Common myeloid progenitor, CD34-positive (primary cell): ENCODE results near the gene VAC14.

Experiments used
- CTCF ChIA-PET: fragments of 350-600 bp; sonication (Branson Sonifier 250); formaldehyde crosslinking; loops from one replicate; lab custom pipeline; 2021; ENCODE audit warnings: antibody characterized with exemption; lab: Charles Lee
- POLR2A ChIA-PET: fragments of 350-600 bp; sonication (Branson Sonifier 250); formaldehyde crosslinking; loops from one replicate; lab custom pipeline; 2021; ENCODE audit warnings: antibody characterized with exemption; lab: Charles Lee
- DNase-seq, 3 donors: peaks; one replicate each; pipeline versions ENCODE4 v3.0.0 to v3.0.0-alpha.2; 2013
- H3K27ac ChIP-seq, 2 experiments: 1 replicate in 1 of 2; 2 replicates in 1 of 2; pipeline ENCODE4 v1.7.0; 2013; ENCODE audit warnings: inconsistent platforms in 2 of 2, low read length in 2 of 2, mild to moderate bottlenecking in 2 of 2, low read depth in 1 of 2, moderate library complexity in 1 of 2; ENCODE audit not compliant: severe bottlenecking in 2 of 2, insufficient read depth in 1 of 2, poor library complexity in 1 of 2
- H3K27me3 ChIP-seq, 5 experiments: replicated peaks in 2 of 5; 1 replicate in 3 of 5; 2 replicates in 2 of 5; pipeline versions ENCODE4 v1.6.1 to v1.7.0; 2013; ENCODE audit warnings: low read length in 4 of 5, mild to moderate bottlenecking in 2 of 5, moderate library complexity in 2 of 5, inconsistent platforms in 1 of 5; ENCODE audit not compliant: insufficient read depth in 5 of 5, control insufficient read depth in 4 of 5
- H3K36me3 ChIP-seq, 4 experiments: 1 replicate in 2 of 4; 2 replicates in 2 of 4; pipeline versions ENCODE4 v1.6.1 to v1.7.0; 2013; ENCODE audit warnings: low read length in 3 of 4, control low read depth in 1 of 4, mild to moderate bottlenecking in 1 of 4; ENCODE audit not compliant: control insufficient read depth in 4 of 4, insufficient read depth in 4 of 4
- H3K4me1 ChIP-seq, 4 experiments: 1 replicate in 3 of 4; 2 replicates in 1 of 4; pipeline versions ENCODE4 v1.6.1 to v1.7.1; 2013; ENCODE audit warnings: low read length in 3 of 4, mild to moderate bottlenecking in 3 of 4, control low read depth in 1 of 4, inconsistent platforms in 1 of 4, moderate library complexity in 1 of 4; ENCODE audit not compliant: control insufficient read depth in 4 of 4, insufficient read depth in 4 of 4; ENCODE audit errors: control extremely low read depth in 1 of 4
- H3K4me3 ChIP-seq, 7 experiments: 1 replicate in 4 of 7; 2 replicates in 3 of 7; pipeline versions ENCODE4 v1.5.1 to v1.7.0; 2013; ENCODE audit warnings: mild to moderate bottlenecking in 7 of 7, low read length in 6 of 7, moderate library complexity in 6 of 7, inconsistent platforms in 2 of 7, low read depth in 2 of 7, control low read depth in 1 of 7; ENCODE audit not compliant: insufficient read depth in 4 of 7, control insufficient read depth in 1 of 7; ENCODE audit errors: extremely low read depth in 1 of 7
- H3K9me3 ChIP-seq, 5 experiments: 1 replicate in 4 of 5; 2 replicates in 1 of 5; pipeline versions ENCODE4 v1.6.1 to v1.7.1; 2013; ENCODE audit warnings: low read length in 4 of 5, mild to moderate bottlenecking in 2 of 5, inconsistent platforms in 1 of 5, low read depth in 1 of 5, moderate library complexity in 1 of 5; ENCODE audit not compliant: control insufficient read depth in 4 of 5, insufficient read depth in 2 of 5; ENCODE audit errors: control extremely low read depth in 1 of 5
- WGBS: methylation state at CpG from one replicate; pipeline ENCODE4 v1.1.5; 2013; ENCODE audit not compliant: insufficient coverage; 5-methylcytosine and 5-hydroxymethylcytosine counted together

VAC14 gene

GRCh38 chr16:70659546-70659945 lies 141.4 kb downstream of the VAC14 start:
- H3K27me3 ChIP-seq: no peaks in the 10 kb centered on the region
- no peak for DNase-seq
- 96% methylated on average over 8 of the region's 12 CpGs for WGBS
- H3K27ac ChIP-seq: no peak overlapping the region
- no peak overlapping the region for H3K4me3 ChIP-seq
- ChIA-PET POLR2A (no interaction called here), CTCF (interaction anchor here (0.6 to 2.3 kb wide), 6 partner anchors 9 to 283 kb away, joined by 3 to 11 read pairs (median 3); no protein-coding TSS in a partner anchor)
- H3K36me3 ChIP-seq: peaks cover 0 to 14% (median 8%) of the 10 kb centered on the region in 4 experiments
- H3K4me1 ChIP-seq: no peaks in the 10 kb centered on the region
- H3K9me3 ChIP-seq: no peaks in the 10 kb centered on the region

GRCh38 chr16:70658921-70659320 lies 142.0 kb downstream of the VAC14 start:
- WGBS: 87% methylated on average over 5 of the region's 5 CpGs
- H3K9me3 ChIP-seq: no peaks in the 10 kb centered on the region
- ChIA-PET CTCF (interaction anchor here (0.6 to 2.3 kb wide), 4 partner anchors 12 to 282 kb away, joined by 3 to 11 read pairs (median 3); no protein-coding TSS in a partner anchor), POLR2A (no interaction called here)
- peaks cover 0 to 9% (median 5%) of the 10 kb centered on the region in 4 experiments for H3K36me3 ChIP-seq
- no peak overlapping the region for H3K27ac ChIP-seq
- H3K4me3 ChIP-seq: no peak overlapping the region
- H3K27me3 ChIP-seq: no peaks in the 10 kb centered on the region
- H3K4me1 ChIP-seq: peaks cover 0 to 4% (median 2%) of the 10 kb centered on the region in 4 experiments
- no peak for DNase-seq

DNA sequence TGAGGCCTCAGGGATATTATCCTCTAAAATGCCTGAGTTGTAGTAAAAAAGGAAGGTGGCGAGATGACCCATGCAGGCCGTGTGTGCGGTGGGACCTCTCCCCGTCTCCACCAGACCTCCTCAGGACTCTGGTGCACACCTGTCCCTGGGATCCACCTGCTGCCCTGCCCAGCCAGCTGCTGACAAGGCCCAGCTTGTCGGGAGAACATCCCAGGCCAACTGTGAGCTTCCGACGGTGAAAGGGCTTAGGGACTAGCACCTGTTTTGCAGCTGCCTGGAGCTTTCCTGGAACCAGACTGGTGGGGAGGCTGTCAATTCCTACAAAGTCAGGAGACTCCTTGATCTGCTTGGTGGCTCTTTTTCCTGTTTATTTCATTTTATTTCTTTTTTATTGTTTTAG lies 143.0 kb downstream of the VAC14 start:
- CTCF ChIA-PET: interaction anchor here (1.9 kb wide), 1 partner anchor 113 kb away, joined by 6 read pairs; no protein-coding TSS in a partner anchor
- peaks cover 0 to 6% (median 0%) of the 10 kb centered on the region in 4 experiments for H3K36me3 ChIP-seq
- POLR2A ChIA-PET: no interaction called here

DNA sequence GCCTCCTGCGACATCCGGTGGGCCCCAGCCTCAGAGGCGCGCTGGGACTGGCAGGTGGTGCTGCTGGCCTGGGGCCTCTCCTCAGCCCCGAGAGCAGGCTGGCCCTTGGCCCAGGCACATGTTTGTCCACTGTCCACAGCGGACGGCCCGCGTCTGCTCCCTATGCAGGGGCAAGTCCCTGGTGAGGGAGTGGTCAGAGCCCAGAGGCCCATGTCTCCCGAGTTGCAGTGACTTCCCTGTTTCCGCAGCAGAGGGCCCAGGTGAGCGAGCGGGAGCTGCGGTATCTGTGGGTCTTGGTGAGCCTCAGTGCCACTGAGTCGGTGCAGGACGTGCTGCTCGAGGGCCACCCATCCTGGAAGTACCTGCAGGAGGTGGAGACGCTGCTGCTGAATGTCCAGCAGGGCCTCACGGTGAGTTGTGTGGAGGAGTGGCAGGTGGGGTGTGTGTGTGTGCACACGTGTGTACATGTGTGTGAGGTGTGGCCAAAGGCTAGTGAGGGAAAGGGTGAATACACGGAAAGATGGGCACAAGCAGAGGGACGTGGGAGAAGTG lies 144.2 kb downstream of the VAC14 start:
- peaks cover 0 to 5% (median 3%) of the 10 kb centered on the region in 4 experiments for H3K4me1 ChIP-seq
- H3K4me3 ChIP-seq: no peak overlapping the region
- H3K27ac ChIP-seq: no peak overlapping the region
- no peak for DNase-seq
- no peaks in the 10 kb centered on the region for H3K36me3 ChIP-seq
- H3K9me3 ChIP-seq: no peaks in the 10 kb centered on the region
- H3K27me3 ChIP-seq: no peaks in the 10 kb centered on the region
- ChIA-PET CTCF (interaction anchor here (1.9 kb wide), 1 partner anchor 114 kb away, joined by 6 read pairs; no protein-coding TSS in a partner anchor), POLR2A (no interaction called here)
- 87% methylated on average over 19 of the region's 22 CpGs for WGBS

More for the DNA sequence above, 143.0 kb downstream of the VAC14 start:
- 96% methylated on average over 3 of the region's 7 CpGs for WGBS
- no peaks in the 10 kb centered on the region for H3K9me3 ChIP-seq
- no peak for DNase-seq
- H3K27ac ChIP-seq: no peak overlapping the region
- H3K27me3 ChIP-seq: no peaks in the 10 kb centered on the region
- peaks cover 0 to 5% (median 3%) of the 10 kb centered on the region in 4 experiments for H3K4me1 ChIP-seq
- no peak overlapping the region for H3K4me3 ChIP-seq

GRCh38 chr16:70656065-70656711 lies 144.8 kb downstream of the VAC14 start:
- ChIA-PET CTCF (no interaction called here), POLR2A (no interaction called here)
- 91% methylated on average over 5 of the region's 8 CpGs for WGBS
- H3K9me3 ChIP-seq: no peaks in the 10 kb centered on the region
- H3K36me3 ChIP-seq: no peaks in the 10 kb centered on the region
- H3K4me3 ChIP-seq: no peak overlapping the region
- H3K4me1 ChIP-seq: peaks cover 0 to 5% (median 3%) of the 10 kb centered on the region in 4 experiments
- no peak overlapping the region for H3K27ac ChIP-seq
- H3K27me3 ChIP-seq: no peaks in the 10 kb centered on the region
- no peak for DNase-seq

DNA sequence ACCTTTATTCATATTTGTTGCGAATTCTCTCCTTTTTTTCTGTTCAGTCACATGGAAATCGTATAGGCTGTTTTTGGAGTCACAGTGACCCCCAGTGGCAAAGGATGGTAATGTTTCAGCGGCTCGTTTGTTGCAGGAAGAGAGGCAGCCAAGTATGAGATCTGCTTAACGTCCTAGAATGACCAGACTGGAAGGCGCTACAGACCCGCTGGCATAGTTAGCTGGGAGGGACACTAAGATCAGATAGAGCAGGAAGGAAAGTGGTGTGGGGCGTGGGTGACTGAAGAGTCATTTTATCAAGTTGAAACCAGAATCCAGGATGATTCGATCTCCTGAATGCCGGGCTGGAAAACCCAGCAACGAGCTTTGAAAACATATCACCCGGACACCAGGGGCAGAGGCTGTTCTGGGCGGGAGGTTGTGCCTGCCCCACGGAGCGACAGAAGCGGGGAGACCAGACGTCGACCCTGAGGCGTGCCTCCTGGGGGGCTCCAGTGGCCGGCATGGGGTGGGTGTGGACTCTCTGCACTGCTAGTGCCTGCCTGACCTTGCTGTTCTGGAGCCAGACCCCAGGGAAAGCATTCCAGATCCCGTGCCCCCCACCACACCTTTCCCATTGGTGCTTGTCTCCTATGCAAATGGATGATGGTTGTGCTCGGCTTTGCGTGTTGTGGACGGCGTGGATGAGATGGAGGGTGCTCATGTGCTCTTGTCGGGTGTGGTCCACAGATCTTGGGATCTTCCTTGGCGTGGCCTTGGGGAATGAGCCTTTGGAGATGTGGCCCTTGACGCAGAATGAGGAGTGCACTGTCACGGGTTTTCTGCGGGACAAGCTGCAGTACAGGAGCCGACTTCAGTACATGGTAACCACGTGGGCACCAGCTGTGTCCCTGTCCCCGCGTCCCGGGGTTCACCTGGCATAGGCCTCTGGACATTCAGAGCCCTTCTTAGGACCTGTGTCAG lies 146.9 kb downstream of the VAC14 start:
- Histone ChIP-seq H3K27ac (no peak overlapping the region), H3K36me3 (no peaks in the 10 kb centered on the region), H3K9me3 (no peaks in the 10 kb centered on the region), H3K27me3 (no peaks in the 10 kb centered on the region), H3K4me3 (peak overlapping the region in 4 of 7 experiments; percentile 8 to 75 (median 51)), H3K4me1 (peaks cover 0 to 5% (median 3%) of the 10 kb centered on the region in 4 experiments)
- DNase-seq: peak; percentile 77 to 90 (median 85)
- WGBS: 58% methylated on average over 30 of the region's 35 CpGs
- ChIA-PET CTCF (interaction anchor here (0.6 to 3.3 kb wide), 27 partner anchors 8 to 329 kb away, joined by 3 to 20 read pairs (median 3); no protein-coding TSS in a partner anchor), POLR2A (interaction anchor here (0.6 to 0.9 kb wide), 3 partner anchors 55 to 339 kb away, joined by 3 to 6 read pairs (median 3); no protein-coding TSS in a partner anchor)
